Measurements from ENCODE around the gene NEK6.

Gene NEK6

GRCh38 chr9:124353166-124353768 lies 95.5 kb downstream of the NEK6 start:
- ChIA-PET CTCF (no interaction called here), POLR2A (ENCODE audit: low non-redundant PET) (no interaction called here)
- peak overlapping the region; percentile 42 for H3K27ac ChIP-seq
- no peak for DNase-seq (ENCODE audit: low spot score)
- TF ChIP-seq CTCF (conservative IDR thresholded peaks at IDR 0.05; ENCODE audit: low read depth), result no peak

GRCh38 chr9:124353811-124354274 lies 96.1 kb downstream of the NEK6 start:
- no peak for TF ChIP-seq CTCF (conservative IDR thresholded peaks at IDR 0.05; ENCODE audit: low read depth)
- DNase-seq (ENCODE audit: low spot score), result no peak
- ChIA-PET CTCF (no interaction called here), POLR2A (ENCODE audit: low non-redundant PET) (no interaction called here)
- peak overlapping the region; percentile 42 for H3K27ac ChIP-seq

- CTCF ChIA-PET, result interaction anchor here (0.7 to 1.0 kb wide), 2 partner anchors 25 to 1411 kb away, joined by 3 to 5 read pairs; no protein-coding TSS in a partner anchor
- DNase-seq (ENCODE audit: low spot score), result no peak
- no peak for TF ChIP-seq CTCF (conservative IDR thresholded peaks at IDR 0.05; ENCODE audit: low read depth)
- peak overlapping the region; percentile 42 for H3K27ac ChIP-seq
- POLR2A ChIA-PET (ENCODE audit: low non-redundant PET), result no interaction called here
Observed at GRCh38 chr9:124354346-124355038, 96.7 kb downstream of the NEK6 start.

DNA sequence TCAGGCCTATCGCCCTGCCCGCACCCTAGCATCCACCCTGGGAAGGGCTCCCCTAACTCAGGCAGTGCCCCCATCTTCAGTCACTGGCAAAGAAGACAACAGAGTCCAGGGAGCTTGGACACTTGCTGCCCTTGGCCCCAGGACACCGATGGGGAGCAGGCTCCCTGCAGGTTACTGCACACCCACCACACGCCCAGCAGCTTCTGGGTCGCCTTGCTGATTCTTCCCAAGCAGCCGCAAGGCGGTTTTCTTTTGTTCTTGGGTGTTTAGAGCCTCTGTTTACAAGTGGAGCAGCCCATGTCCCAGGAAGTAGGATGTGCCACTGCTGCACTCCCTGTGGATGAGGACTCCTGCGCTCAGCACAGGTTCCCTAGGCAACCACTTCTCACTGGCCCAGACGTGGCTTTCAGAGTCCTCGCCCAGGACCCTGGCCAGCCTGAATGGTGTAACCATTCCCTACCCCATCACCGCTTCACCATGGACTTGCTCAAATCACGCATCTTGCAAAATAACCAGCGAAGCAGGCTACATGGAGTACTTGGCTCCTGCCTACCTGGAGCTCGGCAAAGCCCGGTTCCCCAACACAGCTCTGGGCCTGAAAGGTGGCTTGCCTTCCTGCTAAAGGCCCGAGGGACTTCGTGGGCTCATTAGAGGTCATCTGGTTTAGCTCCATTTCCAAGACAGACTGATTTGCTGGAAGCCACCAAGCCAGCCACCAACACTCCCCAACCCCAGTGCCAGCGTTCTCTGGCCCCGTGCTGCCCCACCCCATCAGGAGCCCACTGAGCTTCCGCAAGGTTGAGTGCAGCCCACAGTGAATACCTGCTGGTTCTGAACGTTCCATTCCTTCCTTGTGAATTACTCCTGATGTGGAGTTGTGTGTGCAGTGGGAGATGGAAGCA lies 97.5 kb downstream of the NEK6 start:
- ChIA-PET POLR2A (ENCODE audit: low non-redundant PET) (no interaction called here), CTCF (interaction anchor here (0.5 to 1.0 kb wide), 3 partner anchors 25 to 1412 kb away, joined by 3 to 5 read pairs (median 5); no protein-coding TSS in a partner anchor)
- no peak for TF ChIP-seq CTCF (conservative IDR thresholded peaks at IDR 0.05; ENCODE audit: low read depth)
- H3K27ac ChIP-seq, result peak overlapping the region; percentile 42
- no peak for DNase-seq (ENCODE audit: low spot score)

GRCh38 chr9:124355941-124356744 lies 98.4 kb downstream of the NEK6 start:
- no peak for TF ChIP-seq CTCF (conservative IDR thresholded peaks at IDR 0.05; ENCODE audit: low read depth)
- H3K27ac ChIP-seq, result peak overlapping the region; percentile 42
- ChIA-PET CTCF (interaction anchor here (0.5 kb wide), 1 partner anchor 813 kb away, joined by 5 read pairs; no protein-coding TSS in a partner anchor), POLR2A (ENCODE audit: low non-redundant PET) (no interaction called here)
- DNase-seq (ENCODE audit: low spot score), result no peak
